GM21717 (cell line): ENCODE data around the gene MNT.
"Not testable (repeated sequence)": the region's sequence is repeated elsewhere in the genome, so short reads cannot be mapped to it uniquely, and the experiment has no call there.

ENCODE experiments used
- ATAC-seq: cut with Tn5 transposase; IDR thresholded peaks from one replicate; pipeline ENCODE4 v1.9.1; 2021; ENCODE audit warnings: mild to moderate bottlenecking, moderate library complexity; ENCODE audit not compliant: unreplicated experiment

The MNT gene

GRCh38 chr17:2400877-2401425, at the start of gene MNT:
Gene MNT, minus strand, starts transcription at chr17:2401060. Its CDS starts 348 bp downstream, at chr17:2400712.
- peak; percentile 26 for ATAC-seq

GRCh38 chr17:2450016-2450650, 49.3 kb upstream of the MNT start:
- no peak for ATAC-seq

- no peak for ATAC-seq
Measured at GRCh38 chr17:2449486-2449885, 48.6 kb upstream of the MNT start.

- not testable (repeated sequence) for ATAC-seq
Measured at GRCh38 chr17:2447479-2447878, 46.6 kb upstream of the MNT start.

- ATAC-seq: no peak
Measured at GRCh38 chr17:2445638-2446037, 44.8 kb upstream of the MNT start.

GRCh38 chr17:2444382-2444781, 43.5 kb upstream of the MNT start:
- no peak for ATAC-seq

- ATAC-seq: no peak
Measured at GRCh38 chr17:2442166-2442565, 41.3 kb upstream of the MNT start.

- ATAC-seq: no peak
Measured at GRCh38 chr17:2440930-2441329, 40.1 kb upstream of the MNT start.

GRCh38 chr17:2439997-2440396, 39.1 kb upstream of the MNT start:
- not testable (repeated sequence) for ATAC-seq

GRCh38 chr17:2438823-2439222, 38.0 kb upstream of the MNT start:
- no peak for ATAC-seq

- ATAC-seq: no peak
Measured at GRCh38 chr17:2436316-2436905, 35.6 kb upstream of the MNT start.

- no peak for ATAC-seq
Measured at GRCh38 chr17:2435862-2436261, 35.0 kb upstream of the MNT start.

- no peak for ATAC-seq
Measured at GRCh38 chr17:2435181-2435741, 34.4 kb upstream of the MNT start.

GRCh38 chr17:2433696-2434095, 32.8 kb upstream of the MNT start:
- no peak for ATAC-seq

GRCh38 chr17:2427910-2428309, 27.1 kb upstream of the MNT start:
- ATAC-seq: no peak

GRCh38 chr17:2427215-2427614, 26.4 kb upstream of the MNT start:
- ATAC-seq: no peak

- ATAC-seq: no peak
Measured at GRCh38 chr17:2423271-2423670, 22.4 kb upstream of the MNT start.

- ATAC-seq: no peak
Measured at GRCh38 chr17:2421315-2422147, 20.7 kb upstream of the MNT start.

- no peak for ATAC-seq
Measured at GRCh38 chr17:2420176-2420575, 19.3 kb upstream of the MNT start.

- no peak for ATAC-seq
Measured at GRCh38 chr17:2419486-2419885, 18.6 kb upstream of the MNT start.

GRCh38 chr17:2418572-2418971, 17.7 kb upstream of the MNT start:
- no peak for ATAC-seq
